ENCODE results near the gene ZNF609. TPM values are rescaled to one million over a fixed set of nuclear protein-coding genes. Genes with fewer than 3 reads are reported as not detected.

Gene ZNF609
- total RNA-seq, 1 donor from 2014 or later, result 80.5 TPM

GRCh38 chr15:64596701-64597476 is 136.5 kb downstream of the ZNF609 start:
- Mint-ChIP-seq H3K9me3 (ENCODE audit: unreplicated experiment) (peaks cover 3% of the 10 kb centered on the region), H3K4me3 (ENCODE audit: unreplicated experiment) (peak overlapping the region; percentile 35), H3K4me1 (ENCODE audit: low read depth, unreplicated experiment) (peaks cover 15% of the 10 kb centered on the region), H3K27ac (ENCODE audit: unreplicated experiment) (peak overlapping the region; percentile 79), H3K36me3 (ENCODE audit: unreplicated experiment) (no peaks in the 10 kb centered on the region), H3K27me3 (ENCODE audit: unreplicated experiment) (peaks cover 1% of the 10 kb centered on the region)
- TF ChIP-seq, protein P1, sequence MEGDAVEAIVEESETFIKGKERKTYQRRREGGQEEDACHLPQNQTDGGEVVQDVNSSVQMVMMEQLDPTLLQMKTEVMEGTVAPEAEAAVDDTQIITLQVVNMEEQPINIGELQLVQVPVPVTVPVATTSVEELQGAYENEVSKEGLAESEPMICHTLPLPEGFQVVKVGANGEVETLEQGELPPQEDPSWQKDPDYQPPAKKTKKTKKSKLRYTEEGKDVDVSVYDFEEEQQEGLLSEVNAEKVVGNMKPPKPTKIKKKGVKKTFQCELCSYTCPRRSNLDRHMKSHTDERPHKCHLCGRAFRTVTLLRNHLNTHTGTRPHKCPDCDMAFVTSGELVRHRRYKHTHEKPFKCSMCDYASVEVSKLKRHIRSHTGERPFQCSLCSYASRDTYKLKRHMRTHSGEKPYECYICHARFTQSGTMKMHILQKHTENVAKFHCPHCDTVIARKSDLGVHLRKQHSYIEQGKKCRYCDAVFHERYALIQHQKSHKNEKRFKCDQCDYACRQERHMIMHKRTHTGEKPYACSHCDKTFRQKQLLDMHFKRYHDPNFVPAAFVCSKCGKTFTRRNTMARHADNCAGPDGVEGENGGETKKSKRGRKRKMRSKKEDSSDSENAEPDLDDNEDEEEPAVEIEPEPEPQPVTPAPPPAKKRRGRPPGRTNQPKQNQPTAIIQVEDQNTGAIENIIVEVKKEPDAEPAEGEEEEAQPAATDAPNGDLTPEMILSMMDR (IDR thresholded peaks at IDR 0.05; ENCODE audit: partially characterized antibody, unreplicated experiment), result no peak
- DNase-seq, result no peak

GRCh38 chr15:64597477-64597822 is 137.1 kb downstream of the ZNF609 start:
- Mint-ChIP-seq H3K9me3 (ENCODE audit: unreplicated experiment) (peaks cover 3% of the 10 kb centered on the region), H3K4me1 (ENCODE audit: low read depth, unreplicated experiment) (peaks cover 15% of the 10 kb centered on the region), H3K27ac (ENCODE audit: unreplicated experiment) (peak overlapping the region; percentile 79), H3K27me3 (ENCODE audit: unreplicated experiment) (peaks cover 1% of the 10 kb centered on the region), H3K36me3 (ENCODE audit: unreplicated experiment) (no peaks in the 10 kb centered on the region), H3K4me3 (ENCODE audit: unreplicated experiment) (peak overlapping the region; percentile 35)
- TF ChIP-seq, protein P1 (IDR thresholded peaks at IDR 0.05; ENCODE audit: partially characterized antibody, unreplicated experiment), result no peak
- no peak for DNase-seq

GRCh38 chr15:64599226-64599625 is 138.8 kb downstream of the ZNF609 start:
- peaks cover 15% of the 10 kb centered on the region for H3K4me1 Mint-ChIP-seq (ENCODE audit: low read depth, unreplicated experiment)
- H3K4me3 Mint-ChIP-seq (ENCODE audit: unreplicated experiment), result no peak overlapping the region
- TF ChIP-seq, protein P1 (IDR thresholded peaks at IDR 0.05; ENCODE audit: partially characterized antibody, unreplicated experiment), result no peak
- H3K27me3 Mint-ChIP-seq (ENCODE audit: unreplicated experiment), result no peaks in the 10 kb centered on the region
- H3K9me3 Mint-ChIP-seq (ENCODE audit: unreplicated experiment), result peaks cover 3% of the 10 kb centered on the region
- no peak for DNase-seq
- no peaks in the 10 kb centered on the region for H3K36me3 Mint-ChIP-seq (ENCODE audit: unreplicated experiment)
- H3K27ac Mint-ChIP-seq (ENCODE audit: unreplicated experiment), result no peak overlapping the region

DNA sequence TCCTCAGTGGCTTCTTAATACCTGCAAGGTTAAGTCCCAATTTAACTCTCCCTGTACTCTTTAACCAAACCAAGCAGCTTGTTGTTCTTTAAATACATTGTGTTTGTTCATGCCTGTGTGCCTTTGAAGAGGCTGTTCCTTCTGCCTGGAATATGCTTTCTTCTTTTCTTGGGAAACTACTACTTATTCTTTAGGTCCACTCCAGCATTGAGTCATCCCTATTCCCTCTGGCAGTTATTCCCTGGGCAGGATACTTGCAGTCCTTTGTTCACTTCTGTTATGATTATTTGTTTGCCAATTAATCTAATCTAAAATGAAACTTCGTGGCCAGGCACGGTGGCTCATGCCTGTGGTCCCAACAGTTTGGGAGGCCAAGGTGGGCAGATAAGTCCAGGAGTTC is 139.3 kb downstream of the ZNF609 start:
- Mint-ChIP-seq H3K4me3 (ENCODE audit: unreplicated experiment) (no peak overlapping the region), H3K27ac (ENCODE audit: unreplicated experiment) (no peak overlapping the region), H3K9me3 (ENCODE audit: unreplicated experiment) (peaks cover 3% of the 10 kb centered on the region), H3K27me3 (ENCODE audit: unreplicated experiment) (no peaks in the 10 kb centered on the region), H3K36me3 (ENCODE audit: unreplicated experiment) (no peaks in the 10 kb centered on the region), H3K4me1 (ENCODE audit: low read depth, unreplicated experiment) (peaks cover 15% of the 10 kb centered on the region)
- no peak for DNase-seq
- TF ChIP-seq, protein P1 (IDR thresholded peaks at IDR 0.05; ENCODE audit: partially characterized antibody, unreplicated experiment), result no peak

DNA sequence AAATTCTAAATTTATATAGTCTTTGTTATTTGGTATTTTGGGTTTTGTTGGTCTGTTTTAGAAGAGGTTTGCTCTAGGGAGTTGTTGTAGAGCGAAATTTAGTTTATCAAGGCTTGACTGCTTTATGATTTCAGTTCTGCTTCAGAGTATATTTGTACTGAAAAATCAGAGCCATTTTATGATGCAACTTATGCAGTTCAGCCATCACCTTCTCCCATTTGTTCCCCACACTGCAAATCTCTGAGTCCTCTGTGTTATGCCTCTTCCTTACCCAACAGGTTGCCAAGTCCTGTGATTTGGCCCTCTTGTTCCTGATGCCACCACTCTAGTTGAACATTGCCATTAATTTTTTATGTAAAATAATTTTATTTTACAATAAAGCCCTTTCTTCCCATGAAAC is 140.4 kb downstream of the ZNF609 start:
- H3K36me3 Mint-ChIP-seq (ENCODE audit: unreplicated experiment), result no peaks in the 10 kb centered on the region
- TF ChIP-seq, protein P1 (IDR thresholded peaks at IDR 0.05; ENCODE audit: partially characterized antibody, unreplicated experiment), result no peak
- H3K4me3 Mint-ChIP-seq (ENCODE audit: unreplicated experiment), result no peak overlapping the region
- peaks cover 15% of the 10 kb centered on the region for H3K4me1 Mint-ChIP-seq (ENCODE audit: low read depth, unreplicated experiment)
- no peak for DNase-seq
- no peak overlapping the region for H3K27ac Mint-ChIP-seq (ENCODE audit: unreplicated experiment)
- no peaks in the 10 kb centered on the region for H3K27me3 Mint-ChIP-seq (ENCODE audit: unreplicated experiment)
- H3K9me3 Mint-ChIP-seq (ENCODE audit: unreplicated experiment), result peaks cover 3% of the 10 kb centered on the region

Data from glutamatergic neuron (in vitro differentiated cells).